HG03039 (cell line): ENCODE measurements around the gene SORCS1.

Experiments used
- ATAC-seq: cut with Tn5 transposase; IDR thresholded peaks from one replicate; pipeline ENCODE4 v1.9.1; 2021; ENCODE audit warnings: mild to moderate bottlenecking, moderate library complexity; ENCODE audit not compliant: unreplicated experiment

The SORCS1 gene

GRCh38 chr10:106705681-106706100, 458.8 kb downstream of the SORCS1 start:
- ATAC-seq = no peak

DNA sequence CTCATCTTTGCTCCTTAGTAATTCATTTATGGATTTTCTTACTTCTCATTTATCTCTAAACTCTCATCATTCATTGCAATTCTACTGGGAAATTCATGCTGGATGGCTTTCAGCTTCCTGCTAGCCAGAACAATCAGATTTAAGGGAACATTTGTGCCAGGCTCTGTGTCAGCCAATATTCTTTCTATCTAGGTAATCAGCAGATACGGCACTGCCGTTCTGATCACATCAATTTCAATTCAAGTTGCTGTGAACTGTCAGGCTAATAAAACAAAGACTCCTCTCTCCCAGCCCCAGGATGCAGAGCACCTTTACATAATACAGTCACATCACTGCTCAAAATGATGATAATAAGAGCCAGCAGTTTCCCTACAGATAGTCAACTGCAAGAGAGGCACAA, 468.3 kb downstream of the SORCS1 start:
- ATAC-seq = no peak

DNA sequence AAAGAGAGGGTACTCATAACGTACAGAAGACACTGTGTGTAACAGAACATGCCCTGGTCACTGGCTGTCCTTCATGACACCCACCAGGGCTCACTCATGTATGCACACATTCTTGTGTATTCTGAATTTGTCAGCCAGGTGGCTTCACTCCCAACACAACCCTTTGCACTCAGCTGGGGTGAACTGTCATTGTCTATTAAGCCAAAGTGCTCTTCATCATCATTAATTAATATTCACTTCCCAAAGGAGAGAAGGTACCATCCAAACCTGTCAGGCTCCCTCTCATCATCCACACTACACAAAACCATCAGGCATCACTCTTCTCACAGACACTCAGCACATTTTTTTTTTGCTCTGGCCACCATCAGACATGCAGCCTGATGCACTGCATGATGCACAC, 469.8 kb downstream of the SORCS1 start:
- ATAC-seq = no peak

DNA sequence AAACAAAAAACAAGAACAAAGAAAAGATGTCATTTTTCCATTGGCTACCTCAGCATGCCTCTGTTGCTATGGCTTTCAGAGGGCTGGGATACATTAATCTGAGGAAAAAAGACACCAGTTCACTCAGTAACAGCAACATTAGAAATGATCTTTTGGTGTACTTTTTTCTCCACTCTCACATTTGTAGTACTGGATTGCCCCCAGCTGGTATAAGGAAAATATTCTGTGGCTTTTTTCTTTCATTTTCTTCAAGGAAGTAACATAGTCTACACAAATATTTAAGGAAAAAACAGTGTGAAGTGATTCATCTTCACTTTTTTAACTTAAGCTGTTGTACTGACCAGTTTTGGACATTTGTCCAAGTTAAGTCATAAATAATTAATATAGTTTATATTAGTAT, 482.3 kb downstream of the SORCS1 start:
- ATAC-seq = no peak

DNA sequence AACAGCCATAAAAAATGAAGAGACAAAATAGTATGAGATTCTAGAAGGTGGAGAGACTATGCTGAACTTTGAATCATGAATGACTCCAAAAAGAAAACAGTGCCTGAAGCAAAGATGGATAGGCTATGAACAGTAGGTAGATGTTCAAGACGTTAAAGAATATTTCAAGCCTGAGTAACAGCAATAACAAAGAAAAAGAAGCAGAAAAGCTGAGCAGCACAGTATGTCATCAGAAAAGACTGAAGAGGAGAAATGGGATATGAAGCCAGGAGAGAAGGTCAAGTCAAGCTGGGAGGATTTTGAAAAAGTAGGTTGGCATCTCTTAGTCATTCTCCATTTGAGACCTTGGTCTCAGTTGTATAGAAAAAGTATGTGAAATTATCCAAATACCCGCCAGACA, 484.4 kb downstream of the SORCS1 start:
- ATAC-seq = no peak

DNA sequence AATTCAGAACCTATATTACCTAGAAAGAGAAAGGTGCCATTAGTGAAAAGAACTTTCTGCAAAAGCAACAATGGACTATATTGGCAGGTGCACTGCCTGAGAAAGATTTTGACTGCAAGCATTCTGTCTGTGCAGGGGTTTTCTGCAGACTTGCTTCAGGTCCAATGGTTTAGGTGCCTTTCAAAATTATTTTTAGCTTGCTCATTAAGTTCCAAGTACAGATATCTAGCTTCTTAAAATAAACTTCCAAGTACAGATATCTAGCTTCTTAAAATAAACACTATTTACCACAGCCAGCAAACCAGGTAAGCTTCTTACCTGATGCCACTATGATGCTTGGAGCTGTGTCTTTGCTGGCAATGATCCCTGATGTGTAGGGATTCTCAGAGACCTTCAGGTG, 485.2 kb downstream of the SORCS1 start:
- no peak for ATAC-seq

- ATAC-seq = no peak
Measured at GRCh38 chr10:106672517-106673175, 491.9 kb downstream of the SORCS1 start.

GRCh38 chr10:106661767-106662140, 502.8 kb downstream of the SORCS1 start:
- ATAC-seq = no peak

DNA sequence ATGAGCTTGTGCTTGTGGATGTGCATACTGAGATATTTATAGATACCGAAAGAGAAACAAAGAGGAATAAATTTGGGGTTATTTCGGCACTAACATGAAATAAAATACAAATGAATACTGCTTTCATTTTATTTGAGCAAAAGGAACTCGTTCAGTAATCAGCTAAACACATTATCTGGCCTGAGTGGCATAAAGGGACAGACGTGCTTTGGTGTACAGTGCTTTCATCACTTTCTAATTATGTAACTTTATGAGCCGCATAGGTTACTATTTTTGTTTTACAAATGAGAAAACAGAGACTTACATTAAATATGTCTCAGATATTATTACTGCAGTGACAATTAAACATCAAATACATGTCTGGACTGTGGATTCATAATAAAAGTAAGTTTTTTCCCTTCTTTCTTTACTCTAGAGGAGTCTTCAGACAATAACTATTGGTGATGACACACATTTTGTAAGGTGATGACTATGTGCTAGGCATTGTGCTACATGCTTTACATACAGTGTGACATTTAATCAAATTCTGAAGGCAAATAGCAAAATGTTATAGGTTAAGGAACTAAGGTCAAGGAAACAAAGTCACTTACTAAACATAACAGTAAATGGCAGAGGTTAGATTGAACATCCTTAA, 503.3 kb downstream of the SORCS1 start:
- ATAC-seq = no peak

DNA sequence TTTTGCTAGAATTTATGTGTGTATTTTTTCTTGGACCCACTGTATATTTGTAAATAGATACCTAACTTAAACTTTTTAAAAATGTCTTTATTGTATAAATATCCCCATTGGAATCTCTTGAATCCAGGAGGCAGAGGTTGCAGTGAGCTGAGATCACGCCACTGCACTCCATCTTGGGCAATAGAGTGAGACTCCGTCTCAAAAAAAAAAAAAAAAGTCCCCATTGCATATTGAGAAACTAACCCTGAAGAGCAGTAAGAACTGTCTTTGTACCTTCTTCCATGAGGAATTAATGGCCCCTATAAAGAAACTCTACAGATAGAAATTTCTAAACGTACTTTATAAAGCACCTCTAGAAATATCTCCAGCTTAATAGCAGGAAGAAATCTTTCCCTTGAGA, 504.0 kb downstream of the SORCS1 start:
- ATAC-seq = no peak

GRCh38 chr10:106655636-106656035, 508.9 kb downstream of the SORCS1 start:
- ATAC-seq = no peak

- no peak for ATAC-seq
Measured at GRCh38 chr10:106655165-106655564, 509.3 kb downstream of the SORCS1 start.

- no peak for ATAC-seq
Measured at GRCh38 chr10:106652279-106652678, 512.2 kb downstream of the SORCS1 start.

DNA sequence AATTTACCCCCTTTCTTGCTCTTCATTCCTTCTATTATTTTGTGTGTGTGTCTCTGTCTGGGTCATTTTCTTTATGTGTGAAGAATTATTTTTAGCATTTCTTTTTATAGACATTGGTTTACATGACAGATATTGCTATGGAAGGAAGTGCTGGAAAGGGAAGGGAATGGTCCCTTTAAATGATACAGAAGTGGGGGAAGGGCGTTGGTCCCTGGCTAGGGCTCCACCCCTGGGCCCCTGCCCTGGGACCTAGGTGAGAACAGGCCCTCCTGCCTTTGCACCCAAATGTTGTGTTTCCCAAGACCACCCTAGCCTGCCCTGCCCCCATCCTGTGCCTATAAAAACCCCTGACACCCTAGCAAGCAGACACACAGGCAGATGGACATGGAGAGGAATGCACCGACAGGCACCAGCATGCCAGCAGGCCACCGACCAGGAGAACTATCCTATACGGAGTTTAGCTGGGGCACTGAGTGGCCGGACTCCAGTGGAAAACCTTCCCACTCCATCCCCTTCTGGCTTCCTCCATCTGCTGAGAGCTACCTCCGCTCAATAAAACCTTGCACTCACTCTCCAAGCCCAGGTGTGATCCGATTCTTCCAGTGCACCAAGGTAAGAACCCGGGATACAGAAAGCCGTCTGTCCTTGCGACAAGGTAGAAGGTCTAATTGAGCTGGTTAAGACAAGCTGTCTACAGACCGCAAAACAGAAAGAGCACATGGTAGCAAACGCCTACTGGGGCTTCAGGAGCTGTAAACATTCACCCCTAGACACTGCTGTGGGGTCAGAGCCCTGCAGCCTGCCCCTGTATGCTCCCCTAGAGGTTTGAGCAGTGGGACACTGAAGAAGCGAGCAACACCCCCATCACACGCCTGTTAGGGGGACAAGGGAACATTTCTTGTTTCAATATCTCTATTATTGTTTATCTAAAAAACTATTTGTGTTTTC, 515.7 kb downstream of the SORCS1 start:
- no peak for ATAC-seq

- no peak for ATAC-seq
Measured at GRCh38 chr10:106643473-106643872, 521.0 kb downstream of the SORCS1 start.

- ATAC-seq = no peak
Measured at GRCh38 chr10:106637873-106638272, 526.6 kb downstream of the SORCS1 start.

- no peak for ATAC-seq
Measured at GRCh38 chr10:106636766-106637491, 527.6 kb downstream of the SORCS1 start.

GRCh38 chr10:106635947-106636346, 528.6 kb downstream of the SORCS1 start:
- ATAC-seq = no peak

GRCh38 chr10:106631016-106631702, 533.3 kb downstream of the SORCS1 start:
- no peak for ATAC-seq

DNA sequence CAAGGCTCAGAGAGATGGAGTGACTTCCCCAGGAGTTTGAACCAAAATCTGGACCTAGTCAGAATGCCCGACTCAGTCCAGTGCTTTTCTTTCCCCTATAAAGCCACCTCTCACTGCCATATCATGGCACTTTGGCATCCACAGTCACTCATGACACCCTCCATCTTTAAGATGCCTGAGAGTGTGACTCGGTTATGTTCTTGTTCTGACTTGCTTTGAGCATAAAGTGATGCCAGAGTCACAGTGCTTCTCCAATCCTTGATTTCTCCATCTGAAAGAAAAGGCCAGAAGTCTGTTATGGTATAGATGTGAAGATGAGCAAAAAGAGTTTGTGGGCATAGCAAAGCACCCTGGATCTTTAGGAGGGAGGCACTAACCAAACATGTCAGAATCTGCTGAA, 538.1 kb downstream of the SORCS1 start:
- ATAC-seq = no peak

GRCh38 chr10:106625751-106626150, 538.8 kb downstream of the SORCS1 start:
- ATAC-seq = no peak
